BLaER1 (cell line): ENCODE measurements around the gene TSG101.
A peak's percentile ranks its signal among the peaks of the same experiment; 100 is the strongest.

Source experiments
- H3K27ac ChIP-seq: shearing (Covaris generic); formaldehyde crosslinking; 2 replicates; pipeline ENCODE4 v1.8.1; 2022
- H3K27me3 ChIP-seq: shearing (Covaris generic); formaldehyde crosslinking; 2 replicates; pipeline ENCODE4 v1.8.1; 2022
- H3K36me3 ChIP-seq: shearing (Covaris generic); formaldehyde crosslinking; 2 replicates; pipeline ENCODE4 v1.8.1; 2022
- H3K4me1 ChIP-seq: shearing (Covaris generic); formaldehyde crosslinking; 2 replicates; pipeline ENCODE4 v1.8.1; 2022
- H3K4me2 ChIP-seq: shearing (Covaris generic); formaldehyde crosslinking; 2 replicates; pipeline ENCODE4 v1.8.1; 2022
- H3K4me3 ChIP-seq: shearing (Covaris generic); formaldehyde crosslinking; 2 replicates; pipeline ENCODE4 v1.8.1; 2022
- H3K9ac ChIP-seq: shearing (Covaris generic); formaldehyde crosslinking; 2 replicates; pipeline ENCODE4 v1.8.1; 2022
- H3K9me3 ChIP-seq: shearing (Covaris generic); formaldehyde crosslinking; 2 replicates; pipeline ENCODE4 v1.8.1; 2022
- H4K20me1 ChIP-seq: shearing (Covaris generic); formaldehyde crosslinking; 2 replicates; pipeline ENCODE4 v1.8.1; 2022
- Cebpa-rat ChIP-seq: shearing (Covaris generic); IDR thresholded peaks from 2 replicates; pipeline ENCODE4 v1.8.1; 2022

TSG101 gene

GRCh38 chr11:18495703-18496102 lies 31.0 kb downstream of the TSG101 start:
- H3K27ac ChIP-seq = no peak overlapping the region
- TF ChIP-seq Cebpa-rat = no peak
- peaks cover 6% of the 10 kb centered on the region; the same call in 1 of the 2 replicates for H4K20me1 ChIP-seq
- peaks cover 8% of the 10 kb centered on the region for H3K4me1 ChIP-seq
- peaks cover 78% of the 10 kb centered on the region for H3K36me3 ChIP-seq
- H3K4me3 ChIP-seq = no peak overlapping the region
- no peak overlapping the region for H3K4me2 ChIP-seq
- no peaks in the 10 kb centered on the region for H3K9me3 ChIP-seq
- H3K27me3 ChIP-seq = no peaks in the 10 kb centered on the region
- H3K9ac ChIP-seq = no peak overlapping the region

- Histone ChIP-seq H3K27me3 (no peaks in the 10 kb centered on the region), H3K9ac (no peak overlapping the region), H4K20me1 (peaks cover 6% of the 10 kb centered on the region; the same call in 1 of the 2 replicates), H3K4me1 (peaks cover 12% of the 10 kb centered on the region), H3K9me3 (no peaks in the 10 kb centered on the region), H3K36me3 (peaks cover 78% of the 10 kb centered on the region), H3K4me3 (no peak overlapping the region), H3K27ac (no peak overlapping the region), H3K4me2 (no peak overlapping the region)
- TF ChIP-seq Cebpa-rat = no peak
Observed at GRCh38 chr11:18495271-18495670, 31.5 kb downstream of the TSG101 start.

- peaks cover 81% of the 10 kb centered on the region for H3K36me3 ChIP-seq
- H3K9ac ChIP-seq = no peak overlapping the region
- H3K27ac ChIP-seq = no peak overlapping the region
- H3K4me3 ChIP-seq = no peak overlapping the region
- H3K9me3 ChIP-seq = no peaks in the 10 kb centered on the region
- no peak for TF ChIP-seq Cebpa-rat
- no peaks in the 10 kb centered on the region for H3K27me3 ChIP-seq
- peaks cover 6% of the 10 kb centered on the region; the same call in 1 of the 2 replicates for H4K20me1 ChIP-seq
- peaks cover 16% of the 10 kb centered on the region for H3K4me1 ChIP-seq
- H3K4me2 ChIP-seq = no peak overlapping the region
Observed at GRCh38 chr11:18493310-18493709, 33.4 kb downstream of the TSG101 start.

- no peak overlapping the region for H3K27ac ChIP-seq
- H4K20me1 ChIP-seq = peaks cover 6% of the 10 kb centered on the region; the same call in 1 of the 2 replicates
- H3K4me3 ChIP-seq = no peak overlapping the region
- TF ChIP-seq Cebpa-rat = no peak
- peaks cover 16% of the 10 kb centered on the region for H3K4me1 ChIP-seq
- H3K36me3 ChIP-seq = peaks cover 81% of the 10 kb centered on the region
- no peaks in the 10 kb centered on the region for H3K9me3 ChIP-seq
- no peak overlapping the region for H3K9ac ChIP-seq
- H3K27me3 ChIP-seq = no peaks in the 10 kb centered on the region
- H3K4me2 ChIP-seq = no peak overlapping the region
Observed at GRCh38 chr11:18492888-18493287, 33.9 kb downstream of the TSG101 start.

- H3K4me1 ChIP-seq = peaks cover 16% of the 10 kb centered on the region
- no peaks in the 10 kb centered on the region for H3K9me3 ChIP-seq
- no peak for TF ChIP-seq Cebpa-rat
- peaks cover 82% of the 10 kb centered on the region for H3K36me3 ChIP-seq
- no peaks in the 10 kb centered on the region for H3K27me3 ChIP-seq
- peaks cover 6% of the 10 kb centered on the region; the same call in 1 of the 2 replicates for H4K20me1 ChIP-seq
- no peak overlapping the region for H3K9ac ChIP-seq
- H3K4me2 ChIP-seq = no peak overlapping the region
- H3K4me3 ChIP-seq = no peak overlapping the region
- no peak overlapping the region for H3K27ac ChIP-seq
Observed at GRCh38 chr11:18491924-18492323, 34.8 kb downstream of the TSG101 start.

- no peak overlapping the region for H3K27ac ChIP-seq
- H3K9ac ChIP-seq = no peak overlapping the region
- no peak overlapping the region for H3K4me3 ChIP-seq
- no peak for TF ChIP-seq Cebpa-rat
- no peaks in the 10 kb centered on the region for H3K27me3 ChIP-seq
- H3K4me2 ChIP-seq = peak overlapping the region; percentile 16
- peaks cover 77% of the 10 kb centered on the region for H3K36me3 ChIP-seq
- H3K4me1 ChIP-seq = peaks cover 16% of the 10 kb centered on the region
- peaks cover 6% of the 10 kb centered on the region; the same call in 1 of the 2 replicates for H4K20me1 ChIP-seq
- no peaks in the 10 kb centered on the region for H3K9me3 ChIP-seq
Observed at GRCh38 chr11:18490736-18491485, 35.8 kb downstream of the TSG101 start.

GRCh38 chr11:18490319-18490718 lies 36.4 kb downstream of the TSG101 start:
- Histone ChIP-seq H3K9me3 (no peaks in the 10 kb centered on the region), H3K27ac (no peak overlapping the region), H3K36me3 (peaks cover 77% of the 10 kb centered on the region), H3K4me2 (peak overlapping the region; percentile 16), H3K4me3 (no peak overlapping the region), H3K4me1 (peaks cover 16% of the 10 kb centered on the region), H3K9ac (no peak overlapping the region), H3K27me3 (no peaks in the 10 kb centered on the region), H4K20me1 (peaks cover 6% of the 10 kb centered on the region; the same call in 1 of the 2 replicates)
- TF ChIP-seq Cebpa-rat = no peak

GRCh38 chr11:18485913-18486528 lies 40.7 kb downstream of the TSG101 start:
- H3K4me3 ChIP-seq = no peak overlapping the region
- H3K27ac ChIP-seq = no peak overlapping the region
- H3K36me3 ChIP-seq = peaks cover 86% of the 10 kb centered on the region
- H4K20me1 ChIP-seq = no peaks in the 10 kb centered on the region
- no peaks in the 10 kb centered on the region for H3K27me3 ChIP-seq
- H3K4me2 ChIP-seq = no peak overlapping the region
- no peak for TF ChIP-seq Cebpa-rat
- no peaks in the 10 kb centered on the region for H3K9me3 ChIP-seq
- peaks cover 11% of the 10 kb centered on the region for H3K4me1 ChIP-seq
- H3K9ac ChIP-seq = no peak overlapping the region

- Histone ChIP-seq H3K27ac (no peak overlapping the region), H3K9ac (no peak overlapping the region), H3K4me3 (no peak overlapping the region), H3K4me2 (no peak overlapping the region), H3K27me3 (no peaks in the 10 kb centered on the region), H3K36me3 (peaks cover 95% of the 10 kb centered on the region), H3K9me3 (no peaks in the 10 kb centered on the region), H3K4me1 (no peaks in the 10 kb centered on the region), H4K20me1 (no peaks in the 10 kb centered on the region)
- no peak for TF ChIP-seq Cebpa-rat
Observed at GRCh38 chr11:18479063-18479462, 47.7 kb downstream of the TSG101 start.

GRCh38 chr11:18472587-18472986 lies 54.2 kb downstream of the TSG101 start:
- TF ChIP-seq Cebpa-rat = no peak
- Histone ChIP-seq H3K9ac (no peak overlapping the region), H3K4me3 (no peak overlapping the region), H3K4me2 (no peak overlapping the region), H3K27me3 (no peaks in the 10 kb centered on the region), H3K27ac (no peak overlapping the region), H3K36me3 (peaks cover 30% of the 10 kb centered on the region), H3K4me1 (no peaks in the 10 kb centered on the region), H4K20me1 (no peaks in the 10 kb centered on the region), H3K9me3 (no peaks in the 10 kb centered on the region)
